HCT116 (cell line): ENCODE data around the gene TCEA3.

Experiments
- CBX3 ChIP-seq: IDR thresholded peaks from 2 replicates; pipeline ENCODE4 v1.6.1; 2012; ENCODE audit warnings: low read depth
- JUND ChIP-seq: IDR thresholded peaks from 2 replicates; pipeline ENCODE4 v1.6.1; 2012
- POLR2AphosphoS5 ChIP-seq: IDR thresholded peaks from 2 replicates; pipeline ENCODE4 v1.6.1; 2011; ENCODE audit warnings: mild to moderate bottlenecking, low read depth, low read length, moderate library complexity
- SP1 ChIP-seq: IDR thresholded peaks from 2 replicates; pipeline ENCODE4 v1.6.1; 2012; ENCODE audit warnings: low read depth
- TF ChIP-seq, protein P1 (sequence below), 3 experiments: fragments of 200-600 bp in 1 of 3; sonication (generic) in 1 of 3; IDR thresholded peaks in 2 of 3; conservative IDR thresholded peaks in 1 of 3; 2 replicates each; pipeline ENCODE4 v1.5.1; 2012 to 2017; ENCODE audit warnings: low read depth in 2 of 3, low read length in 2 of 3, antibody characterized with exemption in 1 of 3, borderline replicate concordance in 1 of 3, control low read depth in 1 of 3, mild to moderate bottlenecking in 1 of 3, mixed read lengths in 1 of 3, mixed run types in 1 of 3, moderate library complexity in 1 of 3; ENCODE audit not compliant: insufficient read depth in 1 of 3
- TF ChIP-seq, protein P2 (sequence below): IDR thresholded peaks from 2 replicates; pipeline ENCODE4 v1.6.1; 2012; ENCODE audit warnings: low read depth

DNA sequence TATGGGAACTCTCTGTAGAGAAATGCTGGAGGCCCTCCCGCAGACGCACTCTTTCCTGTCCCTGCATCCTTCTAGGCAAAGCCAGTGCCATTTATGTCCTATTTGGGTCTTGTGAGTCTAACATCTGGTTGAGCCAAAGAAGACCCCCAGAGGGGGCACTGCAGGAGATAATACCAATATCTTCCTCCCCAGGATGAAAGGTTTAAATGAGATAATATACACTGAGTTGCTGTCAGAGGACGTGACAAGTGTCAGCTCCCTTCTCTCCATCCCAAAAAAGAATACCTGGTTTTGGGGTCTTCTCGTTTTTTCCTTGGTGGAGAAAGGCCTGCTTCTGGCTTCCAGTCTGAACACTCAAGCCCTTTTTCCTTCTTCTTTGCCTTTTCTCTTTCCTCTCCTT is 7.6 kb downstream of the TCEA3 start:
- TF ChIP-seq, protein P1, sequence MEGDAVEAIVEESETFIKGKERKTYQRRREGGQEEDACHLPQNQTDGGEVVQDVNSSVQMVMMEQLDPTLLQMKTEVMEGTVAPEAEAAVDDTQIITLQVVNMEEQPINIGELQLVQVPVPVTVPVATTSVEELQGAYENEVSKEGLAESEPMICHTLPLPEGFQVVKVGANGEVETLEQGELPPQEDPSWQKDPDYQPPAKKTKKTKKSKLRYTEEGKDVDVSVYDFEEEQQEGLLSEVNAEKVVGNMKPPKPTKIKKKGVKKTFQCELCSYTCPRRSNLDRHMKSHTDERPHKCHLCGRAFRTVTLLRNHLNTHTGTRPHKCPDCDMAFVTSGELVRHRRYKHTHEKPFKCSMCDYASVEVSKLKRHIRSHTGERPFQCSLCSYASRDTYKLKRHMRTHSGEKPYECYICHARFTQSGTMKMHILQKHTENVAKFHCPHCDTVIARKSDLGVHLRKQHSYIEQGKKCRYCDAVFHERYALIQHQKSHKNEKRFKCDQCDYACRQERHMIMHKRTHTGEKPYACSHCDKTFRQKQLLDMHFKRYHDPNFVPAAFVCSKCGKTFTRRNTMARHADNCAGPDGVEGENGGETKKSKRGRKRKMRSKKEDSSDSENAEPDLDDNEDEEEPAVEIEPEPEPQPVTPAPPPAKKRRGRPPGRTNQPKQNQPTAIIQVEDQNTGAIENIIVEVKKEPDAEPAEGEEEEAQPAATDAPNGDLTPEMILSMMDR (IDR thresholded peaks at IDR 0.05 in 2 of 3, conservative IDR thresholded peaks at IDR 0.05 in 1 of 3; ENCODE audit: borderline replicate concordance in 1 of 3, insufficient read depth in 1 of 3, low read depth in 2 of 3, low read length in 2 of 3), result no peak
- TF ChIP-seq JUND (no peak), CBX3 (no peak), POLR2AphosphoS5 (no peak), SP1 (no peak)
- TF ChIP-seq, protein P2, sequence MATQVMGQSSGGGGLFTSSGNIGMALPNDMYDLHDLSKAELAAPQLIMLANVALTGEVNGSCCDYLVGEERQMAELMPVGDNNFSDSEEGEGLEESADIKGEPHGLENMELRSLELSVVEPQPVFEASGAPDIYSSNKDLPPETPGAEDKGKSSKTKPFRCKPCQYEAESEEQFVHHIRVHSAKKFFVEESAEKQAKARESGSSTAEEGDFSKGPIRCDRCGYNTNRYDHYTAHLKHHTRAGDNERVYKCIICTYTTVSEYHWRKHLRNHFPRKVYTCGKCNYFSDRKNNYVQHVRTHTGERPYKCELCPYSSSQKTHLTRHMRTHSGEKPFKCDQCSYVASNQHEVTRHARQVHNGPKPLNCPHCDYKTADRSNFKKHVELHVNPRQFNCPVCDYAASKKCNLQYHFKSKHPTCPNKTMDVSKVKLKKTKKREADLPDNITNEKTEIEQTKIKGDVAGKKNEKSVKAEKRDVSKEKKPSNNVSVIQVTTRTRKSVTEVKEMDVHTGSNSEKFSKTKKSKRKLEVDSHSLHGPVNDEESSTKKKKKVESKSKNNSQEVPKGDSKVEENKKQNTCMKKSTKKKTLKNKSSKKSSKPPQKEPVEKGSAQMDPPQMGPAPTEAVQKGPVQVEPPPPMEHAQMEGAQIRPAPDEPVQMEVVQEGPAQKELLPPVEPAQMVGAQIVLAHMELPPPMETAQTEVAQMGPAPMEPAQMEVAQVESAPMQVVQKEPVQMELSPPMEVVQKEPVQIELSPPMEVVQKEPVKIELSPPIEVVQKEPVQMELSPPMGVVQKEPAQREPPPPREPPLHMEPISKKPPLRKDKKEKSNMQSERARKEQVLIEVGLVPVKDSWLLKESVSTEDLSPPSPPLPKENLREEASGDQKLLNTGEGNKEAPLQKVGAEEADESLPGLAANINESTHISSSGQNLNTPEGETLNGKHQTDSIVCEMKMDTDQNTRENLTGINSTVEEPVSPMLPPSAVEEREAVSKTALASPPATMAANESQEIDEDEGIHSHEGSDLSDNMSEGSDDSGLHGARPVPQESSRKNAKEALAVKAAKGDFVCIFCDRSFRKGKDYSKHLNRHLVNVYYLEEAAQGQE, result no peak
